ENCODE data around the gene FNDC3B.

FNDC3B gene

GRCh38 chr3:172397716-172398405 is 358.5 kb downstream of the FNDC3B start:
- TF ChIP-seq, protein P1, sequence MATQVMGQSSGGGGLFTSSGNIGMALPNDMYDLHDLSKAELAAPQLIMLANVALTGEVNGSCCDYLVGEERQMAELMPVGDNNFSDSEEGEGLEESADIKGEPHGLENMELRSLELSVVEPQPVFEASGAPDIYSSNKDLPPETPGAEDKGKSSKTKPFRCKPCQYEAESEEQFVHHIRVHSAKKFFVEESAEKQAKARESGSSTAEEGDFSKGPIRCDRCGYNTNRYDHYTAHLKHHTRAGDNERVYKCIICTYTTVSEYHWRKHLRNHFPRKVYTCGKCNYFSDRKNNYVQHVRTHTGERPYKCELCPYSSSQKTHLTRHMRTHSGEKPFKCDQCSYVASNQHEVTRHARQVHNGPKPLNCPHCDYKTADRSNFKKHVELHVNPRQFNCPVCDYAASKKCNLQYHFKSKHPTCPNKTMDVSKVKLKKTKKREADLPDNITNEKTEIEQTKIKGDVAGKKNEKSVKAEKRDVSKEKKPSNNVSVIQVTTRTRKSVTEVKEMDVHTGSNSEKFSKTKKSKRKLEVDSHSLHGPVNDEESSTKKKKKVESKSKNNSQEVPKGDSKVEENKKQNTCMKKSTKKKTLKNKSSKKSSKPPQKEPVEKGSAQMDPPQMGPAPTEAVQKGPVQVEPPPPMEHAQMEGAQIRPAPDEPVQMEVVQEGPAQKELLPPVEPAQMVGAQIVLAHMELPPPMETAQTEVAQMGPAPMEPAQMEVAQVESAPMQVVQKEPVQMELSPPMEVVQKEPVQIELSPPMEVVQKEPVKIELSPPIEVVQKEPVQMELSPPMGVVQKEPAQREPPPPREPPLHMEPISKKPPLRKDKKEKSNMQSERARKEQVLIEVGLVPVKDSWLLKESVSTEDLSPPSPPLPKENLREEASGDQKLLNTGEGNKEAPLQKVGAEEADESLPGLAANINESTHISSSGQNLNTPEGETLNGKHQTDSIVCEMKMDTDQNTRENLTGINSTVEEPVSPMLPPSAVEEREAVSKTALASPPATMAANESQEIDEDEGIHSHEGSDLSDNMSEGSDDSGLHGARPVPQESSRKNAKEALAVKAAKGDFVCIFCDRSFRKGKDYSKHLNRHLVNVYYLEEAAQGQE (IDR thresholded peaks at IDR 0.05; ENCODE audit: low read depth): no peak
- TF ChIP-seq CEBPB (IDR thresholded peaks at IDR 0.05): peak; percentile 65
- TF ChIP-seq FOXM1 (IDR thresholded peaks at IDR 0.05; ENCODE audit: borderline replicate concordance, low read depth): no peak
- TF ChIP-seq EP300 (IDR thresholded peaks at IDR 0.05; ENCODE audit: borderline replicate concordance): no peak
- TF ChIP-seq, protein P2, sequence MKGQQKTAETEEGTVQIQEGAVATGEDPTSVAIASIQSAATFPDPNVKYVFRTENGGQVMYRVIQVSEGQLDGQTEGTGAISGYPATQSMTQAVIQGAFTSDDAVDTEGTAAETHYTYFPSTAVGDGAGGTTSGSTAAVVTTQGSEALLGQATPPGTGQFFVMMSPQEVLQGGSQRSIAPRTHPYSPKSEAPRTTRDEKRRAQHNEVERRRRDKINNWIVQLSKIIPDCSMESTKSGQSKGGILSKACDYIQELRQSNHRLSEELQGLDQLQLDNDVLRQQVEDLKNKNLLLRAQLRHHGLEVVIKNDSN (IDR thresholded peaks at IDR 0.05): no peak
- TF ChIP-seq ZBTB7A (IDR thresholded peaks at IDR 0.05; ENCODE audit: low read depth): no peak
- no peak for TF ChIP-seq TCF12 (IDR thresholded peaks at IDR 0.05; ENCODE audit: low read depth)
- no peak for TF ChIP-seq YY1 (IDR thresholded peaks at IDR 0.05; ENCODE audit: low read depth)
- TF ChIP-seq TEAD4 (IDR thresholded peaks at IDR 0.05): no peak

GRCh38 chr3:172398484-172398883 is 359.1 kb downstream of the FNDC3B start:
- no peak for TF ChIP-seq EP300 (IDR thresholded peaks at IDR 0.05; ENCODE audit: borderline replicate concordance)
- TF ChIP-seq RAD21 (IDR thresholded peaks at IDR 0.05; ENCODE audit: low read depth): no peak
- no peak for TF ChIP-seq TCF12 (IDR thresholded peaks at IDR 0.05; ENCODE audit: low read depth)
- no peak for TF ChIP-seq ZBTB7A (IDR thresholded peaks at IDR 0.05; ENCODE audit: low read depth)
- TF ChIP-seq TEAD4 (IDR thresholded peaks at IDR 0.05): no peak
- TF ChIP-seq, protein P2 (IDR thresholded peaks at IDR 0.05): no peak
- no peak for TF ChIP-seq TAF1 (IDR thresholded peaks at IDR 0.05; ENCODE audit: low read depth)
- TF ChIP-seq, protein P1 (IDR thresholded peaks at IDR 0.05; ENCODE audit: low read depth): no peak
- TF ChIP-seq CEBPB (IDR thresholded peaks at IDR 0.05): no peak
- TF ChIP-seq NFIC (IDR thresholded peaks at IDR 0.05): no peak
- TF ChIP-seq FOXM1 (IDR thresholded peaks at IDR 0.05; ENCODE audit: borderline replicate concordance, low read depth): no peak
- TF ChIP-seq CREB1 (IDR thresholded peaks at IDR 0.05; ENCODE audit: low read depth): no peak
- TF ChIP-seq, protein P3, sequence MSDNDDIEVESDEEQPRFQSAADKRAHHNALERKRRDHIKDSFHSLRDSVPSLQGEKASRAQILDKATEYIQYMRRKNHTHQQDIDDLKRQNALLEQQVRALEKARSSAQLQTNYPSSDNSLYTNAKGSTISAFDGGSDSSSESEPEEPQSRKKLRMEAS (IDR thresholded peaks at IDR 0.05): no peak
- TF ChIP-seq YY1 (IDR thresholded peaks at IDR 0.05; ENCODE audit: low read depth): no peak

- TF ChIP-seq ZBTB7A (IDR thresholded peaks at IDR 0.05; ENCODE audit: low read depth): no peak
- no peak for TF ChIP-seq FOXM1 (IDR thresholded peaks at IDR 0.05; ENCODE audit: borderline replicate concordance, low read depth)
- TF ChIP-seq, protein P2 (IDR thresholded peaks at IDR 0.05): no peak
- TF ChIP-seq, protein P3 (IDR thresholded peaks at IDR 0.05): no peak
- no peak for TF ChIP-seq CREB1 (IDR thresholded peaks at IDR 0.05; ENCODE audit: low read depth)
- TF ChIP-seq, protein P1 (IDR thresholded peaks at IDR 0.05; ENCODE audit: low read depth): no peak
- TF ChIP-seq CEBPB (IDR thresholded peaks at IDR 0.05): no peak
- TF ChIP-seq EGR1 (IDR thresholded peaks at IDR 0.05): no peak
- TF ChIP-seq EP300 (IDR thresholded peaks at IDR 0.05; ENCODE audit: borderline replicate concordance): no peak
- no peak for TF ChIP-seq TCF12 (IDR thresholded peaks at IDR 0.05; ENCODE audit: low read depth)
- no peak for TF ChIP-seq RAD21 (IDR thresholded peaks at IDR 0.05; ENCODE audit: low read depth)
- TF ChIP-seq TEAD4 (IDR thresholded peaks at IDR 0.05): no peak
Observed at GRCh38 chr3:172402090-172402489, 362.7 kb downstream of the FNDC3B start.

Data from Ishikawa (cell line).